DMS 273 (cell line): ENCODE data around the gene DHRSX.
"Not testable (repeated sequence)": the region's sequence is repeated elsewhere in the genome, so short reads cannot be mapped to it uniquely, and the experiment has no call there.

Experiments used
- DNase-seq: peaks from one replicate; lab custom pipeline; 2025; ENCODE audit not compliant: unreplicated experiment; lab: John Stamatoyannopoulos, UW

The DHRSX gene

GRCh38 chrX:2320580-2321327 is 180.0 kb downstream of the DHRSX start:
- no peak for DNase-seq

GRCh38 chrX:2320089-2320488 is 180.7 kb downstream of the DHRSX start:
- no peak for DNase-seq

- no peak for DNase-seq
Observed at GRCh38 chrX:2318371-2318770, 182.4 kb downstream of the DHRSX start.

DNA sequence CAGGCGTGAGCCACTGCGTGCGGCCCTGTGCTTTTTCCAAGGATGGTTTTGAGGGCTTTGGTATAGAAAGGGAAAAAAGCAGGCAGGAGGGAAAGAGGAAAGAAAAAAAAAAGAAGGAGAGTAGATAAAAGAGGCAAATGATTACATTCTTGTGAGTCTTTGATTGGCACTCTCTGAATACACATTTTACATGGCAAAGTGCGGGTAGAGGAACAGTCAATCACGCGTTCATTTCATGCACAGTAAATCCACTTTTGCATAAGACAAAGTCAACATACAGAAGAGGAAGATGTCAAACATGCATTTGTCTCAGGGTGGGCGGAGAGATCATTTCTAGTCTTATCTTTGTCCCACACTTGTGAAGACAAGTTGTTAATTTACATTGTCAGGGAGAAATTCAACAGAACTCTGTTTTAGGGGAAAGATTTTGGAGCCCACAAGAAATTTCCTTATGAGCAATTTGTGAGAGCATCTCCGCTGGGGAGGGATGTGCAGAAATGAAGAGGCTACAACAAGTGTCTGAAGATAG is 183.2 kb downstream of the DHRSX start:
- DNase-seq: no peak

- DNase-seq: no peak
Observed at GRCh38 chrX:2316534-2316933, 184.2 kb downstream of the DHRSX start.

DNA sequence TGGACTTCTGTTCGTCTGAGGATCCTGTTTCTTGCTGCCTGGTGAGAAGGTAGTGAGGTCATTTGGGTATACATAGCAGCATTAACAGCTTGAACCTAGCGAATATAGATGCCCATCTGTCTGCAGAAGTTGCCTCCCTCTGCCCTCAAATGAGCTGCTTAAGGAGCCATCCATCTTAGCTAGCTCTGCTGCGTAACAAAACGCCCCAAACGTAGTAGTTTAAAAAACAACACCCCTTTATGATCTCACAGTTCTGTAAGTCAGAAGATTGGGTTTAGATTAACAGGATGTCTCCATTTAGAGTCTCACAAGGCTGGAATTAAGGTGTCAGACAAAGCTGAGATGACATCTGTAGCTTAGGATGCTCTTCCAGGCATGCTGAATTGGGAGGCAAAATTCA is 185.3 kb downstream of the DHRSX start:
- no peak for DNase-seq

DNA sequence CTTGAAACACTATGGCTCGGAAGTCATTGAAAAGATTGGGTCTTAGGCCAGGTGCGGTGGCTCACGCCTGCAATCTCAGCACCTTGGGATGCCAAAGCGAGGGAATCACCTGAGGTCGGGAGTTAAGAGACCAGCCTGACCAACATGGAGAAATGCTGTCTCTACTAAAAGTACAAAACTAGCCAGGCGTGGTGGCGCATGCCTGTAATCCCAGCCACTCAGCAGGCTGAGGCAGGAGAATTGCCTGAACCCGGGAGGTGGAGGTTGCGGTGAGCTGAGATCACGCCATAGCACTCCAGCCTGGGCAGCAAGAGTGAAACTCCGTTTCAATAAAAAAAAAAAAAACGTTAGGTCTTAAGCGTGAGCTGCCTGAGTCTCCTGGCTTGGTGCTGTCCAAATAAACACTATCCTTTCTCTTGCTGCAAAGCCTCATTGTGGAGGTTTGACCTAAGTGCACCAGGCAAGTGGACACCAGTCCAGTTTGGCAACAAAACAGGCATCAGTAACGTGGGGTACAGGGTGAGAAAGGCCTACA is 185.9 kb downstream of the DHRSX start:
- no peak for DNase-seq

GRCh38 chrX:2313864-2314640 is 186.7 kb downstream of the DHRSX start:
- no peak for DNase-seq

- DNase-seq: not testable (repeated sequence)
Observed at GRCh38 chrX:2312061-2312591, 188.7 kb downstream of the DHRSX start.

DNA sequence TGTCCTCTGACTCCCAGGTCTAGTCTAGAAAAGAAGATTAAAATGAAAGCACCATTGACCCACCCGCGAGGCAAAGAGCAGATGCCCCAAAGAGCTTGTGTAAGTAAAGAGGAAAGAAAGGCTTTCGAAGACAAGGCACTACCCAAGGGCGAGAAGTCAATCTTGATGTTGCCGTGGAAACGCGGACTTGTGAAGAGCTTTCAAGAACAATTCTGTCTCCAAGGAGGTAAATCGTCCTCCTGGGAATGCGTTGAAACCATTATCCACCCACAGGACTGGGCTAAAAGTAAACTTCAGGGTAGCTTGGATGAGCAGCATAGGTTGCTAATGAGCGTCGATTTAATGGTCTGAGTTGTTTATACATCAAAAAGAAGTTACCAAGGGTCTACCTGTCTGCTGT is 189.3 kb downstream of the DHRSX start:
- DNase-seq: no peak

DNA sequence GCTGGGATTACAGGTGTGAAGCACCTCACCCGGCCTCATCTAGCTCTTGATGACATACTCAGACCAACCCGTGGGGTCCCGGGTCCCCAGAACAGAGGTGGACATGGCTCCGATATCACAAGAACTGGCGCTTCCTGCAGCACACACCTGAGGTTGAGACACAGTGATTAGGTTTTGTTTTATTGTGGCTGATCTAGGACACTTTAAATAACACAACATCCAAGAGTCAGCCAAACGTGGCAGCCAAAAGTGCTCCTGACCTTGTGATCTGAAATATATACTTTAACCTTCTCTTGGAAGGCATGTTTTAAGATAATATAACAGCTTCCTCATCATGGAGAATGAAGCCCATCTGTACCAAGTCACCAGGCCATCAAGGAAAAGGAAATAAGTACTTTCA is 198.9 kb downstream of the DHRSX start:
- no peak for DNase-seq

GRCh38 chrX:2299871-2300270 is 200.9 kb downstream of the DHRSX start:
- no peak for DNase-seq

- no peak for DNase-seq
Observed at GRCh38 chrX:2286731-2287130, 214.0 kb downstream of the DHRSX start.

- no peak for DNase-seq
Observed at GRCh38 chrX:2284601-2285000, 216.2 kb downstream of the DHRSX start.

- no peak for DNase-seq
Observed at GRCh38 chrX:2284133-2284532, 216.6 kb downstream of the DHRSX start.

GRCh38 chrX:2283111-2283859 is 217.5 kb downstream of the DHRSX start:
- no peak for DNase-seq

DNA sequence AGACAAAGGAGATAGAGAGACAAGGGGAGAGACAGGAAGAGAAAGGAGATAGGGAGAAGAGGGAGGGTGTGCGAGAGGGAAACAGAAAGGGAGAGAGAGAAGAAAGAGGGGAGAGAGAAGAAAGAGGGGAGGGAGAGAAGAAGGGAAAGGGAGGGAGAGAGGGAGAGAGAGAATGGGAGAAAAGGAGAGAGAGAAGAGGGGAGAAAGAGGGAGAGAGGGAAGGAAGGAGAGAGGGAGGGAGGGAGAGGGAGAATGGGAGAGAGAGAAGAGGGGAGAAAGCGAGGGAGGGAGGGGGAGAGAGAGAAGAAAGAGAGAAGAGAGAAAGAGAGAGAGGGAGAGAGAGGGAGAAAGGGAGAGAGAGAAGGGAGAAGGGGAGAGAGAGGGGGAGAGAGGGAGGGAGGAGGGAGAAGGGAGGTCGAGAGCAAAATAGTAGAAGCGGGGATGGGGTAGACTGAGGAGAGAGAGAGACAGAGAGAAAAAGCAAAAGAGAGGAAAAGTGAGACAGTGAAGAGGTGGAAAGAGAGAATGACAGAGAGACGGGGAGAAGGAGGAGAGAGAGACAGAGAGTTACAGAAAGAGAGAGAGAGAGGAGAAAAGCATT is 218.2 kb downstream of the DHRSX start:
- DNase-seq: no peak

- DNase-seq: no peak
Observed at GRCh38 chrX:2272337-2272736, 228.4 kb downstream of the DHRSX start.

GRCh38 chrX:2271595-2271994 is 229.2 kb downstream of the DHRSX start:
- not testable (repeated sequence) for DNase-seq

- not testable (repeated sequence) for DNase-seq
Observed at GRCh38 chrX:2270783-2271182, 230.0 kb downstream of the DHRSX start.

GRCh38 chrX:2267890-2268289 is 232.9 kb downstream of the DHRSX start:
- no peak for DNase-seq
